GM18873 (cell line): ENCODE measurements around the gene TAF4.
"Not testable (repeated sequence)": the region's sequence is repeated elsewhere in the genome, so short reads cannot be mapped to it uniquely, and the experiment has no call there.

Experiments
- ATAC-seq: cut with Tn5 transposase; IDR thresholded peaks from one replicate; pipeline ENCODE4 v1.9.1; 2021; ENCODE audit warnings: mild to moderate bottlenecking, moderate library complexity, moderate number of reproducible peaks; ENCODE audit not compliant: unreplicated experiment, low FRiP score

TAF4 gene

DNA sequence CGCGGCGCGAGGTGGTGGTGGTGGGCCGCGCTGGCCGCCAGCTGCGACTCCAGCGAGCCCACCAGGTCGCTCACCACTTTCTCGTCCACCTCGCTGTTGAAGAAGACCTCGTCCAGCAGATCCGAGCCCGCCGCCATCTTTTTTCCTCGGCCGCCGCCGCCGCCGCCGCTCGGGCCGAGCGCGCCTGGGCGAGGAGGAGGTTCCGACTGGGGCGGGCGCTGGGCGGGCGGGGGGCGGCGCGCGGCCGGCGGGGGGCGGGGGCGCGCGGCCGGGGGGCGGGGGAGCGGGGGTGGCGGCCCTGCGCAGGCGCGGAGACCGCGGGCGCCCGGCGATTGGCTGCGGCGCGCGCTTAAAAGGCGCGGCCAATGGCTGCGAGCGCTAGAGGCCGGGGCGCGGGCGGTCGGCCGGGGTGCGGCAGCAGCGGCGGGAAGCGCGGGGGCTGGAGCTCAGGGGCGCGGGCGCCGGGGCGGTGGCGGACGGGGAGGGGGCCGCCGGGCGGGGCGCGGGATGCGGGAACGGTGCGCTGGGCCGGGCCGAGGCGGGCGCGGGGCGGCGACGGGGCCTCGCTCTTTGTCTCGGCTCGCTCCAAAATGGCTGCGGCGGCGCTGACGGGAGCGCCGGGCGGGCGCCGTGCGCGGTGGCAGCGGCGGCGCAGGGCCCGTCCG, at the start of gene TAF4:
Gene TAF4 (minus strand): TSS at position 208 of the 665 bp plus-strand sequence. CDS start 71 bp downstream, at position 137.
- ATAC-seq: peak; percentile 48

DNA sequence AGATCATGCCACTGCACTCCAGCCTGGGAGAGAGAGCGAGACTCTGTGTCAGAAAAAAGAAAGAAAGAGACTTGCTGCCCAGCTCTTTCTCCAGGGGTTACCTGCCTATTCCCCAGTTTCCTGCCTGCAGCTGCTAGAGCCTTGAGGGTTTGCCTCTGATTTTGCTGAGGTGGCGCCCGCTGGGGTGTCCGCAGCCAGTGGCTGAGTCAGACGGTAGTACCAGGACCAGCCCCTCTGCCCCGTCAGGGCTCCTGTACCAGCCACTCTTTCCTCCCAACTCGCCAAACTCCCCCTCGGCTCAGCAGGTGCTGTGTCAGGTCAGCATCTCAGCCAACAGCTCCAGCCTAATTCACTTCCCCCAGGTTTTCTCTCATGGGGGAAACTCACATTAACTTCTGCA, 49.2 kb upstream of the TAF4 start:
- no peak for ATAC-seq

DNA sequence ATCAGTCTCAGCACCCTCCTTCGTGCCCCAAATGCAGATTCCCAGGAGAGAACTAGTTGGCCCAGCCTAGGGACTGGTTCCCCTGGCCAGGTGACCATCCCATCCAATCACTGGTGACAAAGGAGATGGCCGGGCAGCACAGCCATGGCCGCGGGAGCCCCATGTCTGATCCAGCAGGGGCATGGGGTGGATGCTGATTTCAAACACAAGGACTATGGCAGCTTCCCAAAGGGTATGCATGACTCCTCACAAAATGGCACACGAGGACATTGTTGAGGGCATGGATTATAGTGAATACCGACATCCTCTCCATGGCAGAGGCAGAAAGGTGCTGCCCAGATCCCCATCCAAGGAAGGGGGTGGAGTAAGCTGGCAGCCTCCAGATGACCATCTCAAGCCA, 46.7 kb upstream of the TAF4 start:
- ATAC-seq: no peak

GRCh38 chr20:62111148-62111547, 45.5 kb upstream of the TAF4 start:
- ATAC-seq: no peak

GRCh38 chr20:62105592-62105991, 39.9 kb upstream of the TAF4 start:
- ATAC-seq: no peak

DNA sequence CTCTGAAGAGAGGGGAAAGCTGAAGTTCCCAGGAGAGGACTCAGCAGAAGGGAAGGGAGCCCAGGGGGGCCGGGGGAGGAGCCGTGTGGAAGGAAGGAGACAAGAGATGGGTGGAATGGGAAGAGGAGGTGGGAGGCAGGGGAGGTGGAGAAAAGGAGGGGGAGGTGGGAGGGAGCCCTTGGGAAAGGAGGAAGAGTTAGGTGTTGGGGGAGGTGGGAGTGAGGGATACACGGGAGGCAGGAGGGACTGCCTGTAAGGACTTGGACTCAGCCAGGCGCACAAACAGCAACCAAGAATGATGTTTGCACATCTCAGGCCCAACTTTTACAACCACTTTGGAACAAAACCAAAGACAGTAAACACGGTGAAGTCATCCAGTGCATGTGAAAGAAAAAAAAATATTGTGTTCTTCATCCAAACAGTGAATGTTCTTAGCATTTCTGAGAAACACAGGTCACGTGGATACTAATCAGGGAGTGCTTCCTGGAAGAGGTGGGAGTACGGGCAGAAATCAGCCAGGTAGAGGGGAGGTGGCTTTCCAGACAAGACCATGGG, 39.2 kb upstream of the TAF4 start:
- ATAC-seq: no peak

DNA sequence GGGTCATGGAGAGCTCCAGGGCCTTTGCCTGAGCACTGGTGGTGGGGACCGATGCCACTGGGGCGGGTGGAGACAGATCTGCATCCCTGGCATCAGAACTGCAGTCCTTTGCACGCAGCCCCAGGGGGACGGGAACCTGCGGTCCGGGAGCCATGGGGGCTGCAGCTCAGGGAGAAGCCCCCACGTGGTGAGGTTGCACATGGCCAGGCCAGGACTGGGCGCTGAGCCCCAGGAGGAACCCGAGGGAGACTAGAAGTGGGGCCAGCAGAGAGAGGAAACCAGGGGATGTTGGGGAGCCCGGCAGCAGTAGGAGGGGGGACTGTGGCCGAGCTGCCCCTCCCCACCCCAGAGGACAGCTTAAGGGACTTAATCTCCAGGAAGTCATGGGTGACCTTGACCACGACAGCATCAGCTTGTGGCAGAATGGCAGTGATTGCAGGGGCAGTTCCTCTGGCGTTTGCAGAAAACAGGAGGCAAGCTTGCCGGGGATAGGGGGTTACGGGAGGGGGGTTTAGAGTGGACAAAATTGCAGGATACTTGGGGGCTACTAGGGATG, 38.6 kb upstream of the TAF4 start:
- ATAC-seq: no peak

DNA sequence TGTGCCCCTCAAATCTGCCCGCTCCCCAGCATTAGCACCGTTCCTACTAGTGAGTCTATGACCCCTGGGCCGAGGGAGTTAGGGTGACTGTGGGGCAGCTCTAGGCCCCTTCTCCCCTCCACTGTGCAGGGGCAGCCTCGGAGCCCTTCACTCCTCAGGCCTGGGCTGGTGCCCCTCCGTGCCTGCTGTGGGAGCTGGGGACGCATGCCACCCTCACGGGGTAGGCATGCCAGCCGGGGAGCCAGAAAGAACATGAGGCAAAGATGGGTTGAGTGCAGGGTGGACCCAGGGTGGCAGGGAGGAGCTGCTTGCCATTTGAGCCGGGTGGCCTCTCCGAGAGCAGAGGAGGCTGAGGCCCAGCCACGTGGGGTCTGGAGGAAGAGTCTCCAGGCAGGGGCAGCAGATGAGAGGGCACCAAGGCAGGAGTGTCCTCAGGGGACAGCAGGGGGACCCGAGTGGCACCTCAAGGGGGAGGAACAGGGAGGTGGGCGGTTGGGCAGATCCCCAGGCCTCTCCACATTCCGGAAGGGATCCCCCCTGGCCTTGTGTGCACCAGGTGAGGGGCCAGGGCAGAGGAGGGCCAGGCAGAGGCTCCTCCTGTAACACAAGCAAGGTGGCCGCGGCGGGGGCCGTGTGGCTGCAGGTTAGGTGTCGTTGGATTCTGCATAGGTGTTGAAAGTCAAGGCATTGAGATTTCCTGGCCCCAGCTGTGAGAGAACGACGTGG, 38.0 kb upstream of the TAF4 start:
- ATAC-seq: no peak

- ATAC-seq: no peak
These were observed 35.4 kb upstream of the TAF4 start for GRCh38 chr20:62101078-62101477.

DNA sequence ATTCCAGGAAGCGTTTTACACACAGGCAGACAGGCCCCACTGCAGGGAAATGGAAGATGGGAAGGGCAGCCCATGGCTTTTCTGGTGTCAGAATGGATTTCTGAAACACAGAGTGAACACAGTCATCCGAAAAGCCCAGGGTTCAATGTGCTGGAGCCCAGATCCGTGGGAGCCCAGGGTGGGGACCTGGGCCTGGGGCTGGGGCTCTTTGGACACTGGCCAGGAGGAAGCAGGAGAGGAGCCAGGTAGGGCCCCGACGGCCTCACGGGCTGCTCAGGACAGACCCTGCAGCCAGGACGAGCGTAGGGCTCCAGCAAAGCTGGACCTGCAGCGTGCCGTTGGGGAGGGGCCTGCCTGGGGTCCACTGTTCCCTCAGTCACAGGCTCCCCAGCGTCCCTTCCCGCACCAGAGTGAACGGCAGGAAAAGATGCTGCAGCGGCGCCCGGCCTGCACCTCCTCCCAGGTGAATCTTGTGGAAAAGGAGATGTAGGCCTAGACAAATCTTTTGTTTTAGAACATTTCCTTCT, 32.3 kb upstream of the TAF4 start:
- ATAC-seq: no peak

DNA sequence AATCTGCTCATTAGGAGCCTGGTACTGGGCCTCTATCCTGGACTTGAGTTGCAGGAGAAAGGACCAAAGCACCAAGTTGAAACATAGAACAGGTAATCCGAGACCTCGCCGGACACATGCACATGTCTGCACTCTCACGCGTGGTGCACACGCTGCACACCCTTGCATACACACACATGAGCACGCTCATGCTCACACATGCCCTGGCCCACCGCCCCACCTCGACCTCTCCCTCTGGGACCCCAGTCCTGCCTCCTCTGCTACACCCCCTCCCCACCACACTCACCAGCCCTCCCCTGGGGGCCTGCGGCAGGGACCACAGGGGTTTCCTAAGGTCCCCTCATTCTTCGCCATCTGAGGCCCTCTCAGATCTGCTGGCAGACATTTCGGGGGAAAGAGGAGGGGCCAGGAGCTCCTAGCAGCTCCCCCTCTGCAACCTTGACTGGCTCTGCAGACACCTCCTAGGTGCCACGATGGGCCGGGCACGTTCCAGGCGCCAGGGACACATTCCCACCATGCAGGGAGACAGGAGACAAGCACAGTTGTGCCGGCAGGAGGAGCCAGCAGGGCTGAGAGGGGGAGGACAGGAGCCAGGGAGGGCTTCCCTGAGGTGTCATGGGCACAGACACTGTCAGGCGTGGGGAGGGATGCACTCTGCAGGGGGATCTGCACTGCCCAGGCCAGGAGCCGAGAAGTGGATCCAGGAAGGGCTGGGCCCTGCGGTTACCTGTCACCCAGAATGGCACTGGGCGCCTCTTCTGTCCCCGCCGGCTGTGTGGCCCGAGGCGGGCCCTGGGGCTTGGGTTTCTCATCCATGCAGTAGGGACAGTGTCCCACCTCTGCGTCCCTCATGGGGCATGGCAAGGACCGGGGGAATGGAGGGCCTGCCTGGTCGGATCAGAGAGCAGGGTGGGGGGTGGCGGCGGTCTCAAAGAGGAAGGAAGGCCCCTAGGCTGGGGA, 31.0 kb upstream of the TAF4 start:
- no peak for ATAC-seq

GRCh38 chr20:62089393-62089792, 23.7 kb upstream of the TAF4 start:
- no peak for ATAC-seq

GRCh38 chr20:62088258-62089127, 22.8 kb upstream of the TAF4 start:
- no peak for ATAC-seq

DNA sequence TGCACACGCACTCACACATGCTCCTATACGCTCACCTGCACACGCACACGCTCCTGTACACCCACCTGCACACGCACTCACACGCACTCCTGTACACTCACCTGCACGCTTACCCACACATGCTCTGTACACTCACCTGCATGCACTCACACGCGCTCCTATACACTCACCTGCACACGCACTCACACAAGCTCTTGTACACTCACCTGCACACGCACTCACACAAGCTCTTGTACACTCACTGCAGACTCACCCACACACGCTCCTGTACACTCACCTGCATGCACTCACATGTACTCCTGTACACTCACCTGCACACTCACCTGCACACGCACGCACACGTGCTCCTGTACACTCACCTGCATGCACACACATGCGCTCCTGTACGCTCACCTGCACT, 22.0 kb upstream of the TAF4 start:
- ATAC-seq: no peak

DNA sequence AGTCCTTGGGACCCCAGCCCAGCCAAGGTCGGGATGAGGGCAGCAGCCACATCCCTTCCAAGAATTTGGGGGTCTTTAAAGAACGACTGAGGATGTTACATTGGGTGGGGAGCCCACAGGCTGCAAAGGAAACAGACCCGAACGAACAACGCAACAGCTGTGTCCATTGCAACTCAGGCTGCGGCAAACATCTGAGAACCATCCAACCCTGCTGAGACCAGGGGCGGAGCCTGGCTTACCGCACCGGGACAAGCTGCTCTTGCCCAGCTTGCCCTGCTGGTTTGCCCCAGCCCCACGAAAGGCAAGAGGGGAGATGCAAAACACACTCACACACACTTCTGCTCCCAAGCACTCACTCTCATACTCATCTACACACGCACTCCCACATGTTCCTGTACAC, 21.5 kb upstream of the TAF4 start:
- ATAC-seq: no peak

- no peak for ATAC-seq
These were observed 19.5 kb upstream of the TAF4 start for GRCh38 chr20:62085206-62085605.

DNA sequence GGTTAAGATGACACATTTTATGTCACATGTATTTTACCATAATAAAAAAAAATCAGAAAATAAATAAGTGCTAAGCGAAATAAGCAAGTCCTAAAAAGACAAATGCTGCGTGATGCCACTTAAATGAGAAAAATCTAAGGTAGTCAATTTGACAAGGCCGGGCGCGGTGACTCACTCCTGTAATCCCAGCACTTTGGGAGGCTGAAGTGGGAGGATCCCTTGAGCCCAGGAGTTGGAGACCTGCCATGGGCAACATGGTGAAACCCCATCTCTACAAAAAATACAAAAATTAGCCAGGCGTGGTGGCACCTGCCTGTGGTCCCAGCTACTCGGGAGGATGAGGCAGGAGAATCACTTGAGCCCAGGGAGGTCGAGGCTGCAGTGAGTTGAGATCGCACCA, 18.5 kb upstream of the TAF4 start:
- not testable (repeated sequence) for ATAC-seq

GRCh38 chr20:62083312-62083711, 17.6 kb upstream of the TAF4 start:
- no peak for ATAC-seq

DNA sequence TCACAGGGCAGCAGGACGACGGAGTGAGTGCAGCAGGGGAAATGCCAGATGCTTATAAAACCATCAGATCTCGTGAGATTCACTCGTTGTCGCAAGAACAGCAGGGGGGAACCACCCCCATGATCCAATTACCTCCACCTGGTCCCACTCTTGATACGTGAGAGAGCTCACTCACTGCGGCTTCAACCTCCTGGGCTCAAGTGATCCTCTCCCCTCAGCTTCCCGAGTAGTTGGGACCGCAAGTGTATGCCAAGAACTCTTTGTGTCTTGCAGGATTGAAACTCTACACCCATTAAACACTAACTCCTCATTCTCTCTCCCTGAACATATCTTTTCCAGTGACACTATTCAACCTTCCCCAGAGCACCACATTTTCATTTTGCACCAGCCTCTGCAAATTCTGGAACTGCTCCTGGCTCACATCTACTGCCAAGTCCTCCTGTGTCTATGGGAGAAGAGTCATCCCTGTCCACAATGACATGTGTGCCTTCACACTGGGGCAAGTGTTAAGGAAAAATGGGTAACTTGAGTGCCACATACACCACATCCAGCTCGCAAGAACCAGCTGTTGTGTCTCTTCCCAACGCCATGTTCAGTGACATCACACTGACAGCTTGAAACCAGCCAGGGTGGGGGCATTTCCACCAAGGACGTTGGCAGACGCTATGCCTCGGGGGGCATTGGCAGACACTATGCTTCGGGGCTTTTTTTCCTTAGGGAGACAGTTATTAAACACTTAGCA, 14.7 kb upstream of the TAF4 start:
- ATAC-seq: no peak
